Omental fat pad (tissue), 4 donors: ENCODE measurements around the gene MICOS13. TPM values are rescaled to one million over a fixed set of nuclear protein-coding genes. Genes with fewer than 3 reads are reported as not detected.
A peak's percentile ranks its signal among the peaks of the same experiment; 100 is the strongest.
"Not testable (repeated sequence)": the region's sequence is repeated elsewhere in the genome, so short reads cannot be mapped to it uniquely, and the experiment has no call there.

Experiments used
- ATAC-seq: fragments of 150-250 bp; one replicate; pipeline ENCODE4 v1.9.1; 2016; ENCODE audit warnings: mild to moderate bottlenecking, moderate library complexity; ENCODE audit not compliant: low FRiP score
- DNase-seq: peaks from one replicate; pipeline ENCODE4 v3.0.0-alpha.2; 2019; ENCODE audit warnings: low spot score
- total RNA-seq, 4 donors: library from RNA; depleted of rRNA; stranded (reverse); fragments of >200 nt; gene quantifications; one replicate each; pipeline ENCODE4 v1.1.0, GENCODE V29; 2016
- TF ChIP-seq, protein P1 (sequence below), 3 donors: fragments of 450-650 bp; IDR thresholded peaks; one replicate each; pipeline ENCODE4 v1.5.1; 2016 to 2017; ENCODE audit warnings: antibody characterized with exemption in 3 of 3, mild to moderate bottlenecking in 3 of 3, moderate library complexity in 2 of 3

The MICOS13 gene
- total RNA-seq, 4 donors from 2014 or later, result 24.4 to 54.6 (median 40.5) TPM

DNA sequence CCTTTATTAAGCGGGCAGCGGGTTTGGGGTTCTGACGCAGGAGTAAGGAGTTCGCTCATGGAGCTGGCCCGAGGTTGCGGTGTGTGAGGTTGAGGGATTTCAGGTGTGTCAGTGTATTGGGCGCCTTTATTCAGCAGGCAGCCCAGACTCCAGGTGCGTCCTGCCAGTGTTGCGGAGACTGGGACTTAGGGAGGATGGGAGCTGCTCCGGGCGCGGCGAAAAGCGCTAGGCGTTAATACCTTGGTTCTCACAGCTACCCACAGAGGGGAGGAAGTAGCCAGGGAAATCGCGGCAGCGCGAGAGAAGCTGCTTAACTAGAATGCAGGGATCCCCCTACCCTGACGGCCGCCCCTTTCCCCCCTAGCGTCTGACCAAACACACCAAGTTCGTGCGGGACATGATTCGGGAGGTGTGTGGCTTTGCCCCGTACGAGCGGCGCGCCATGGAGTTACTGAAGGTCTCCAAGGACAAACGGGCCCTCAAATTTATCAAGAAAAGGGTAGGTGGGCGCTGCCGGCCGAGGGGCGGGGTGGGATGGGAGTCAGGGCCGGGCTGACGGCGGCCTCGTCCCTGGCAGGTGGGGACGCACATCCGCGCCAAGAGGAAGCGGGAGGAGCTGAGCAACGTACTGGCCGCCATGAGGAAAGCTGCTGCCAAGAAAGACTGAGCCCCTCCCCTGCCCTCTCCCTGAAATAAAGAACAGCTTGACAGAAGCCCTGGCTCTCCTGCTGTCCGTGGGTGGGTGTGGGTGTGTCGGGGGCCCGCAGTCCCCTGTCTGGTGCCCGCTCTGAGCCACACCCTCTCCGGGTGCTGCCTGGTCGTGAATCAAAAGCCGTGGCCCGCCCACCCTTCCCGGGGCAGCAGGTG is 10.9 kb upstream of the MICOS13 start:
- no peak for DNase-seq
- no peak for ATAC-seq
- TF ChIP-seq, protein P1, sequence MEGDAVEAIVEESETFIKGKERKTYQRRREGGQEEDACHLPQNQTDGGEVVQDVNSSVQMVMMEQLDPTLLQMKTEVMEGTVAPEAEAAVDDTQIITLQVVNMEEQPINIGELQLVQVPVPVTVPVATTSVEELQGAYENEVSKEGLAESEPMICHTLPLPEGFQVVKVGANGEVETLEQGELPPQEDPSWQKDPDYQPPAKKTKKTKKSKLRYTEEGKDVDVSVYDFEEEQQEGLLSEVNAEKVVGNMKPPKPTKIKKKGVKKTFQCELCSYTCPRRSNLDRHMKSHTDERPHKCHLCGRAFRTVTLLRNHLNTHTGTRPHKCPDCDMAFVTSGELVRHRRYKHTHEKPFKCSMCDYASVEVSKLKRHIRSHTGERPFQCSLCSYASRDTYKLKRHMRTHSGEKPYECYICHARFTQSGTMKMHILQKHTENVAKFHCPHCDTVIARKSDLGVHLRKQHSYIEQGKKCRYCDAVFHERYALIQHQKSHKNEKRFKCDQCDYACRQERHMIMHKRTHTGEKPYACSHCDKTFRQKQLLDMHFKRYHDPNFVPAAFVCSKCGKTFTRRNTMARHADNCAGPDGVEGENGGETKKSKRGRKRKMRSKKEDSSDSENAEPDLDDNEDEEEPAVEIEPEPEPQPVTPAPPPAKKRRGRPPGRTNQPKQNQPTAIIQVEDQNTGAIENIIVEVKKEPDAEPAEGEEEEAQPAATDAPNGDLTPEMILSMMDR (IDR thresholded peaks at IDR 0.05), result no peak

DNA sequence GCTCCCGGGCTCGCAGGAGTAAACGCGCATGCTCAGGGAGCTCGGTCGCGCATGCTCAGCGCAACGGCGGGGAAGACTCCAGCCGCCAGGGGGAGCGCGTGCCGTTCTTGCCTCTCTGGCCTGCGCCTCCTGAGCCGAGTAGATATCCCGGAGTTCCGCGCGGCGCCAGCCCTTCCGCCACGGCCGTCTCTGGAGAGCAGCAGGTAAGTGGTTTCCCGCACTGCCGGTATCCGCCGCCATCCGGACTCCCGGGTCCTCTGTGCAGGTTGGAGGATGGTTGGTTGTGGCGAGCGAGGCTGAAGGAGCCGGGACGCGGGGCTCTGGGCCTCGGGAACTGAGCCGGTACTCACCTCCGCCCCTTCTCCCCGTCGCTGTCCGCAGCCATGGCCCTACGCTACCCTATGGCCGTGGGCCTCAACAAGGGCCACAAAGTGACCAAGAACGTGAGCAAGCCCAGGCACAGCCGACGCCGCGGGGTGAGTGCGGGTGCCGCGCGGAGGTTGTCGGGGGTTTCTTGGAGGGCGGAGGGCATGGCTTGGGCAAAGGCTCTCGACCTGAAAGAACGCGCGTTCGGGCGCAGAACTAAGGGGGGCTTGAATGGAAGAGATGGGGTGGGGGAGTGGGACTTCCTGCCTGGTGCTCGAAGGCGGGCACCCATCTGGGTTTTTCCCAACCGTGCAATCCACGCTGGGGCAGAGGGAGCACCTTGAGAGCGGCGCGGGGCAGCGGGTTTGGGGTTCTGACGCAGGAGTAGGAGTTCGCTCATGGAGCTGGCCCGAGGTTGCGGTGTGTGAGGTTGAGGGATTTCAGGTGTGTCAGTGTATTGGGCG is 10.0 kb upstream of the MICOS13 start, which contains the start of gene RPL36:
RPL36 (plus strand) TSS at position 171 of the 830 bp plus-strand sequence; CDS start at position 384, 213 bp downstream.
- DNase-seq (peak; percentile 97), ATAC-seq (peak; percentile 68)
- TF ChIP-seq, protein P1 (IDR thresholded peaks at IDR 0.05), result peak in 2 of 3 donors; percentile 73 to 92

DNA sequence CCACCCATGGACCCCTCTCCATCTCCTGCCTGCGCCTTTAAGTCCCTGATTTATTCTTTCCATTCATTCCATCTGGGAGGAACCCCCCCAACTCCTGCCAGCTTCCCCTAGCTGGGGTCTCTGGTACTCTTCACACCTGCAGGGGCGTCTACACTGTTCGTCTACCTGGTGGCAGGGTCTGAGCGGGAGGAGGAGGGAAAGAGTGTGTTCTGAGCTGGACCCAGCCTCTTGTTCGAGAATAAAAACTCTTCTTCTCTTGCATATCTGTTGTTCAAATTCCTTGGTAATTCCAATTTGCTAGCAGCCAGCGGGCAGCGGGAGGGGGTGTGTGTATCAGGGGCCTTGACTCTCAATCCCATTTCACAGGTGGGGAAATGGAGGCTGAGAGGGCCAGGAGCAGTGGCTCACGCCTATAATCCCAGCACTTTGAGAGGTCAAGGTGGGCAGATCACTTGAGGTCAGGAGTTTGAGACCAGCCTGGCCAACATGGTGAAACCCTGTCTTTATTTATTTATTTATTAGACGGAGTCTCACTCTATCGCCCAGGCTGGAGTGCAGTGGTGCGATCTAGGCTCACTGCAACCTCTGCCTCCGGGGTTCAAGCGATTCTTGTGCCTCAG is 8.1 kb upstream of the MICOS13 start:
- not testable (repeated sequence) for ATAC-seq

DNA sequence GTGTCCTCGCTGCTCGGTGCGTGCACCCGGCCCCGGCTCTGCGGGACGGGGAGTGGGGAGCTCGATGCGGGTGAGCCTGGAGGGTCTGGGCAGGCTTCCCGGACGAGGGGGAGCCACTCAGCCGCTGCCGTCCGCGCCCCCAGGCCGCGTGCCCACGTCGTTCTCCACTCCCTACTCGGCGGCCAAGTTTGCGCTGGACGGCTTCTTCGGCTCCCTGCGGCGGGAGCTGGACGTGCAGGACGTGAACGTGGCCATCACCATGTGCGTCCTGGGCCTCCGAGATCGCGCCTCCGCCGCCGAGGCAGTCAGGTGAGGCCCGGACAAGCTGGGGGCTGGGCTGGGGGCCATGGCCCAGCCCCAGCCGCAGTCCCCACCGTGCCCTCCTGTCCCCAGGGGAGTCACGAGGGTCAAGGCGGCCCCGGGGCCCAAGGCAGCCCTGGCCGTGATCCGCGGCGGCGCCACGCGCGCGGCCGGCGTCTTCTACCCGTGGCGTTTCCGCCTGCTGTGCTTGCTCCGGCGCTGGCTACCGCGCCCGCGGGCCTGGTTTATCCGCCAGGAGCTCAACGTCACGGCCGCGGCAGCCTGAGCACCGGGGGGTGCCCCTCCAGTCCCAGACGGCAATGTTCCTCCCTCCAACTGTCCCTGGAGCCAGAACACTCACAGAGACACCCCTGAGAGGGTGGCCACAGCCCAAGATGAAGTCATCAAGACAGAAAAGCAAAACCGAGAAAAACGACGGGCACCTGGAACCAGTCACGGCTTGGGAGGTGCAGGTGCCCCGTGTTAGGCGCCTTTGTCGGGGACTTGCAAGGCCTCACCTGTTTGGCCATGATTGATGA is 7.3 kb upstream of the MICOS13 start:
- DNase-seq (no peak), ATAC-seq (no peak)
- TF ChIP-seq, protein P1 (IDR thresholded peaks at IDR 0.05), result no peak

More for the DNA sequence above, 8.1 kb upstream of the MICOS13 start:
- DNase-seq, result not testable (repeated sequence)

DNA sequence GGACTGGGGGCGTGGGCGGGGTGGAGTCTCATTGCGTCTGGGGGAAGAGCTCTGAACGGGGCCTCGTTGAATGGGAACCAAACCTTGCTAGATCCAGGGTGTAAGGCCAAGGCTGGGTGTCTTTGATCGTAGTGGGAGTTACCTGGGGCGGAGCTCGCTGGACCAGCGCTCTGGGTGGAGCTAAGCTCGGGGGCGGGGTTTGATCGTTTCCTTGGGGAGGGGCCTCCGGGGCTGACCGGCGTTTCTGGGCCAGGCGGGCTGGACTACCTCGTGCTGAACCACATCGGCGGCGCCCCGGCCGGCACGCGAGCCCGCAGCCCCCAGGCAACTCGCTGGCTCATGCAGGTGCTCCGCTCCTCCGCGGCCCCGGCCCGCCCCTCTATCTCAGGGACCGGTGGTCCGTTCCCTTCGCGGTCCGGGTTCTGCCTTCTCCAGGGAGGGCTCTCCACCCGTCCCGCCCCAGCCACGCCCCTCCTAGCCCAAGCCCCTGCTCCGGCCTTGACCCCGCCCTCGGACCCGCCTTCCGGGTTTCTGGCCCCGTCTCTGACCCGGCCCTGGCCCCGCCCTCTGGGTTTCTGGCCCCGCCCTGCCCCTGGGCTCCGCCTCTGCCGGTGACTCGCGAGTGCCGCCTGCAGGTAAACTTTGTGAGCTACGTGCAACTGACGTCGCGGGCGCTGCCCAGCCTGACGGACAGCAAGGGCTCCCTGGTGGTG is 6.5 kb upstream of the MICOS13 start:
- TF ChIP-seq, protein P1 (IDR thresholded peaks at IDR 0.05), result peak in 2 of 3 donors; percentile 15 to 28
- ATAC-seq (peak; percentile 90), DNase-seq (peak; percentile 99)

DNA sequence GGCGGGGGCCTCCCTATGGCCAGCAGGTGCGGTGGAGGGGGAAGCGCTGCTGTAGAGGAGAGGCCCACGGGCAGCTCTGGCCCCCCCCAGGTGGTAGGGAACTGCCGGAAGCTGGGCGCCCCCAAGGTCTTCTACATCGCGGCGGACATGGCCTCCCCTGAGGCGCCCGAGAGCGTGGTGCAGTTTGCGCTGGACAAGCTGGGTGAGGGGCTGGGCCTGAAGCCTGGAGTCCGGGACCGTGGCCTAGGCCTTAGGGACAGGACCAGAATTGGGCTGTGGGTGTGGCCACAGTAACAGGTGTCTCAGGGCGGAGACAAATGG is 6.0 kb upstream of the MICOS13 start:
- ATAC-seq (no peak), DNase-seq (no peak)
- TF ChIP-seq, protein P1 (IDR thresholded peaks at IDR 0.05), result no peak
